ENCODE data around the gene SECISBP2. TPM values are rescaled to one million over a fixed set of nuclear protein-coding genes. Genes with fewer than 3 reads are reported as not detected.
"Not testable (repeated sequence)": the region's sequence is repeated elsewhere in the genome, so short reads cannot be mapped to it uniquely, and the experiment has no call there.

The SECISBP2 gene
- total and polyA plus RNA-seq, 3 donors from 2014 or later: 127 to 176 (median 145) TPM

- no peak for DNase-seq
- 88 to 94% methylated on average over 2 of the region's 2 CpGs for WGBS, 2 donors
- TF ChIP-seq POLR2A (IDR thresholded peaks at IDR 0.05) (no peak), CTCF (IDR thresholded peaks at IDR 0.05) (no peak)
- intact Hi-C loops (cut with DNase I; ENCODE audit: low total_unique reads): loop anchor here (10.0 kb wide), 1 partner anchor 682 kb away; no protein-coding TSS in a partner anchor
- H3K36me3 ChIP-seq (ENCODE audit: low read depth, missing control alignments): no peaks in the 10 kb centered on the region
- H3K27ac ChIP-seq: no peak overlapping the region
- no peak overlapping the region for H3K4me3 ChIP-seq
- H3K27me3 ChIP-seq: no peaks in the 10 kb centered on the region
- no peaks in the 10 kb centered on the region for H3K9me3 ChIP-seq
- no peaks in the 10 kb centered on the region for H3K4me1 ChIP-seq
Observed at GRCh38 chr9:89277043-89277442, 41.3 kb upstream of the SECISBP2 start.

GRCh38 chr9:89277454-89277853 is 40.8 kb upstream of the SECISBP2 start:
- TF ChIP-seq POLR2A (IDR thresholded peaks at IDR 0.05) (no peak), CTCF (IDR thresholded peaks at IDR 0.05) (no peak)
- no peak overlapping the region for H3K27ac ChIP-seq
- DNase-seq: no peak

GRCh38 chr9:89278551-89278950 is 39.7 kb upstream of the SECISBP2 start:
- no peak overlapping the region for H3K4me3 ChIP-seq
- H3K9me3 ChIP-seq: no peaks in the 10 kb centered on the region
- DNase-seq: no peak
- WGBS, 2 donors: 96 to 100% methylated on average over 2 of the region's 2 CpGs
- no peaks in the 10 kb centered on the region for H3K4me1 ChIP-seq
- intact Hi-C loops (cut with DNase I; ENCODE audit: low total_unique reads): loop anchor here (10.0 kb wide), 1 partner anchor 684 kb away; no protein-coding TSS in a partner anchor
- TF ChIP-seq CTCF (IDR thresholded peaks at IDR 0.05) (no peak), POLR2A (IDR thresholded peaks at IDR 0.05) (no peak)
- H3K36me3 ChIP-seq (ENCODE audit: low read depth, missing control alignments): no peaks in the 10 kb centered on the region
- no peak overlapping the region for H3K27ac ChIP-seq
- no peaks in the 10 kb centered on the region for H3K27me3 ChIP-seq

More at GRCh38 chr9:89277454-89277853, 40.8 kb upstream of the SECISBP2 start:
- H3K4me1 ChIP-seq: no peaks in the 10 kb centered on the region
- H3K4me3 ChIP-seq: no peak overlapping the region
- no peaks in the 10 kb centered on the region for H3K9me3 ChIP-seq
- H3K27me3 ChIP-seq: no peaks in the 10 kb centered on the region
- intact Hi-C loops (cut with DNase I; ENCODE audit: low total_unique reads): loop anchor here (10.0 kb wide), 1 partner anchor 683 kb away; no protein-coding TSS in a partner anchor
- H3K36me3 ChIP-seq (ENCODE audit: low read depth, missing control alignments): no peaks in the 10 kb centered on the region

DNA sequence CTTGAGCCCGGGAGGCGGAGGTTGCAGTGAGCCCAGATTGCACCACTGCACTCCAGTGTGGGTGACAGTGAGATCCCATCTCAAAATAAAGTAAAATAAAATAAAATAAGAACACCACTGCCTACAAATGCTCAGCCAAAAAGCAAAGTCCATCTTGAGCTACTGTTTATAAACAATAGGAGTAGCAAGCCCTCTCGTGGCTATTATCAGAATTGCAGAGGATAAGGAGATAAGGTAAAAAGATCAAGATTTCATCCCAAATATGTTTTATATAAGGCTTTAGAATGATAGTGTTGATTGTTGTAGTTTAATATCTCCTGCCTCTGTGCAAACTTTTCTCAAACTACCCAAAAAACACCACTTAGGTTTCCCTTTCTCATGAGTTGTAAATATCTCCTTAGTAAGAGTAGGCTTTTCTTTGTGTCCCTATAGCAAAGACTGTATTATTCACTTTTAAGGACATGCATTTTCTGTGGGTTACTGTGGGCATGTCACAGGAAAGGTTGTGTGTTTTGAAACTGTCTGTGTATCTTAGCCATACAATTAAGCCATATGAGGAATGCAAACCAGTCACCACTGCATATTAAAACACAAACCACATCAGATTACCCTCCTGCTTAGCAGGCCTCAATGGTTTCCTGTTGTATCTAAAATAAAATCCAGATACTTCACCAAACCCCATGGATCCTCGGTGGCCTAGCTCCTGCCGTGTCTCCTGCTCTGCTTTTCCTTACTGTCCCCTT is 39.1 kb upstream of the SECISBP2 start:
- H3K4me3 ChIP-seq: no peak overlapping the region
- intact Hi-C loops (cut with DNase I; ENCODE audit: low total_unique reads): loop anchor here (10.0 kb wide), 1 partner anchor 684 kb away; no protein-coding TSS in a partner anchor
- H3K27ac ChIP-seq: no peak overlapping the region
- TF ChIP-seq CTCF (IDR thresholded peaks at IDR 0.05) (peak; percentile 37 to 72 (median 47)), POLR2A (IDR thresholded peaks at IDR 0.05) (no peak)
- 72 to 75% methylated on average over 5 of the region's 5 CpGs for WGBS, 2 donors
- H3K9me3 ChIP-seq: no peaks in the 10 kb centered on the region
- no peaks in the 10 kb centered on the region for H3K4me1 ChIP-seq
- no peaks in the 10 kb centered on the region for H3K36me3 ChIP-seq (ENCODE audit: low read depth, missing control alignments)
- H3K27me3 ChIP-seq: no peaks in the 10 kb centered on the region
- DNase-seq: no peak

- Histone ChIP-seq H3K4me3 (no peak overlapping the region), H3K36me3 (ENCODE audit: low read depth, missing control alignments) (no peaks in the 10 kb centered on the region), H3K9me3 (no peaks in the 10 kb centered on the region), H3K27ac (no peak overlapping the region), H3K27me3 (no peaks in the 10 kb centered on the region), H3K4me1 (no peaks in the 10 kb centered on the region)
- 36 to 52% methylated on average over 2 of the region's 2 CpGs for WGBS, 2 donors
- intact Hi-C loops (cut with DNase I; ENCODE audit: low total_unique reads): no loop called here
- TF ChIP-seq POLR2A (IDR thresholded peaks at IDR 0.05) (no peak), CTCF (IDR thresholded peaks at IDR 0.05) (no peak)
- no peak for DNase-seq
Observed at GRCh38 chr9:89281106-89281505, 37.2 kb upstream of the SECISBP2 start.

DNA sequence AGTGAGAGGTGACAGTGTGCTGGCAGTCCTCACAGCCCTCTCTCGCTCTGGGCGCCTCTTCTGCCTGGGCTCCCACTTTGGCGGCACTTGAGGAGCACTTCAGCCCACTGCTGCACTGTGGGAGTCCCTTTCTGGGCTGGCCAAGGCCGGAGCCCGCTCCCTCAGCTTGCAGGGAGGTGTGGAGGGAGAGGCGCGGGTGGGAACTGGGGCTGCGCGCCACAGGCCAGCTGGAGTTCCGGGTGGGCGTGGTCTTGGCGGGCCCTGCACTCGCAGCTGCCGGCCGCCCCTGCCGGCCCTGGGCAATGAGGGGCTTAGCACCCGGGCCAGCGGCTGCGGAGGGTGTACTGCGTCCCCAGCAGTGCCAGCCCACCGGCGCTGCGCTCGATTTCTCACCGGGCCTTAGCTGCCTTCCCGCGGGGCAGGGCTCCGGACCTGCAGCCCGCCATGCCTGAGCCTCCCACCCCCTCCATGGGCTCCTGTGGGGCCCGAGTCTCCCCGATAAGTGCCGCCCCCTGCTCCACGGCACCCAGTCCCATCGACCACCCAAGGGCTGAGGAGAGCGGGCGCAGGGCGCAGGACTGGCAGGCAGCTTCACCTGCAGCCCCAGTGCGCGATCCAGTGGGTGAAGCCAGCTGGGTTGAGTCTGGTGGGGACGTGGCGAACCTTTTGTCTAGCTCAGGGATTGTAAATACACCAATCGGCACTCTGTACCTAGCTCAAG is 35.9 kb upstream of the SECISBP2 start:
- H3K36me3 ChIP-seq (ENCODE audit: low read depth, missing control alignments); H3K4me1 ChIP-seq; intact Hi-C loops (cut with DNase I; ENCODE audit: low total_unique reads); H3K27ac ChIP-seq; DNase-seq; H3K27me3 ChIP-seq; H3K9me3 ChIP-seq: not testable (repeated sequence)
- peak overlapping the region; percentile 42 to 51 for H3K4me3 ChIP-seq
- WGBS, 2 donors: 50 to 60% methylated on average over 9 to 42 of the region's 42 CpGs
